Activated naive CD4-positive, alpha-beta T cell (primary cell): ENCODE data around the gene KRTAP19-8.

Experiments used
- DNase-seq, 4 experiments: peaks; one replicate each; lab custom pipeline; 2025; lab: John Stamatoyannopoulos, UW

The KRTAP19-8 gene

DNA sequence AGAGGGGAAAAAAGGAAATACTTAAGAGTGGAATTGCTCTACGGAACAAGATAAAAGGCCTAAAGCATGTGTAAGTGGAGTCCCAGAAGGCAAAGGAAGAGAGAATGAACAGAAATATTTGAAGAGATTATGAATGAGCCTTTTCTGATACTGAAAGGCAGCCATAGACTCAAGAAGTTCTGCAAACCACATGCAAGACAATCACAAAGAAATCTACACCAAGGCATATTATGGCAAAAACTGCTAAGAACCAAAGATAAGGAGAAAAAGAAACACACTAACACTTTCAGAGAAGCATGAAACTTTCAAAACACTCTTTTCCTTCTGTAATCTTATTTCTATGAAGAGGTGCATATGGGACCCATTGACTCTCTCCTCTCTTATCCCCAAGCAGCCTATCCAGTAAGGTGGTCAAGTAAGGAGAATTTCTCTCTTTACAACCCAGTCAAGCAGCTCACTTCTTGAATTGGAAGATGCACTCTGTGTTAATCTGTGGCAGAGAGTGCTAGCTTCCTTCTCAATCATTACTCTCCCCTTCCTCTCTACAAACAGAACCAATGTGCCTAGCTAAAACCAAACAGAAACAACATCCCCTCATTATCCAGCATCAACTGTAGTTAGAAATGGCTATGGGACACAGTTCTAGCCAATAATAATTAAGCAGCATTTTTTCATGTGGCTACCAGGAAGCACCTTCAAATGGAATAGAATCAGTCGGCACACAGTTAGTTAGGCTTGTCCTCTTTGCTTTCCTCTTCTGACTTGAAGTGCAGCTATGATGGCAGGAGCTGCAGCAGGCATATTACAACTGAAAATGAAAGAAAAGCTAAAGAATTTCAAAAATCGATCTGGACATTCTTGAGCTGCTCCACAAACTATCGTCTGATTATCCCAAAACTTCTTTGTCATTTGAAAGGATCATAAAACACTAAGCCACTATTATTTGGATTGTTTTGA, 25.9 kb downstream of the KRTAP19-8 start:
- no peak for DNase-seq

DNA sequence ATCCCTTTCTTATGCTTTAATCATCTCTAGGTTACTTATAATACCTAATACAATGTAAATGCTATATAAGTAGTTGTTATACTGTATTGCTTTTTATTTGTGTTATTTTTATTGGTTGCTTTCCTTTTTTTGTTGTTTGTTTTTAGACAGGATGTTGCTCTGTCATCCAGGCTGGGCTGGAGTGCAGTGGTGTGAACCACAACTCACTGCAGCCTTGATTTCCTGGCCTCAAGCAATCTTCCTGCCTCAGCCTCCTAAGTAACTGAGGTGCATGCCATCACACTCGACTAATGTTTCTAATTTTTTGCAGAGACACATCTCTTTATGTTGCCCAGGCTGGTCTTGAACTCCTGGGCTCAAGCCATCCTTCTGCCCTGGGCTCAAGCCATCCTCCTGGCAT, 26.9 kb downstream of the KRTAP19-8 start:
- DNase-seq: no peak

DNA sequence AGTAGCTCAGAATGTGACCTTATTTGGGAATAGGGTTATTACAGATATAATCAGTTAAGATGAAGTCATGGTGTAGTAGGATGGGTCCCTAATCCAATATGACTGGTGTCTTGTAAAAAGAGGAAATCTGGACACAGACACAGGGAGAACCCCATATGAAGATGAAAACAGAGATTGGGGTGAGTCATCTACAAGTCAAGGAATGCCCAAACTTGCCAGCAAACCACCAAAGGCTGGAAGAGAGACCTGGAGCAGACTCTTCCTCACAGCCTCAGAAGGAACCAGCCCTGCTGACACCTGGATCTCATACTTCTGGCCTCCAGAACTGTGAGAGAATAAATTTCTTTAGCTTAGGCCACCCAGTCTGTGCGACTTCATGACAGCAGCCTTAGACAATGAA, 29.9 kb downstream of the KRTAP19-8 start:
- no peak for DNase-seq

DNA sequence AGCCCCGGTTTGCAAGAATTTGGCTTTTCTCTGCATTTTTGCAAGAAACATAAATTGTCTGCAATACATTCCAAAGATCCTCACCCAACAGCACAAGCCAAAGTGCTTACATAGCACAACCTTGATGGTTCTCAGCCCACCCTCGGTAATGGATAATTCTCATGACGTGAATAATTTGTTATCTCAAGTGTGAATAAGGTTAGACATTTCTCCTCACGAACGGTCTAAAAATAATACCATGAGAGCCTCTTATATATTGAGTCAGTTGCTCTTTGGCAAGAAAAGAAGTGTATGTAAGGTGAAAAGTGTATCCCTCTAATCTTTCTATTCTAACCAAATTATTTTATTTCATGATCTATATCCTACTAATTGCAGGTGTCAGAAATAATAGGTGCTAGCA, 33.3 kb downstream of the KRTAP19-8 start:
- no peak for DNase-seq

DNA sequence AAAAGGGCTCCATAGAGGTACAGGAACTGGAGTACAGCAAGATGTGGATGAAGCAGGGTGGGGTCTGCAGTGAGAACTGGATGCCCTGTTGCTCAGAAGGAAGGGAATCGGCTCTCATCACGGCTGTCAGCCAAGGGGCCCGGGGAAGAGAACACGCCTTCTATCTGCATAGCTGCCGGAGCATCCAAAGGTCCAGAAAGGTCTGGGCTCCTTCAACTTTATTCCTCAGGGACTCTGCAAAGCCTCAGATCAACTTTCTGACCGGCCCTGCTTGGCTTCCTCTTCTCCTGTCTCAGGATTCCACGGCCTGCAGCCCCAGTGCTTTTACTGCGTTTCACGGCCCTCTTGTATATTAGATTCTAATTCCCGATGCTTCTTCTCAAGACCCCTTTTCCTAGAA, 34.8 kb downstream of the KRTAP19-8 start:
- DNase-seq: no peak

DNA sequence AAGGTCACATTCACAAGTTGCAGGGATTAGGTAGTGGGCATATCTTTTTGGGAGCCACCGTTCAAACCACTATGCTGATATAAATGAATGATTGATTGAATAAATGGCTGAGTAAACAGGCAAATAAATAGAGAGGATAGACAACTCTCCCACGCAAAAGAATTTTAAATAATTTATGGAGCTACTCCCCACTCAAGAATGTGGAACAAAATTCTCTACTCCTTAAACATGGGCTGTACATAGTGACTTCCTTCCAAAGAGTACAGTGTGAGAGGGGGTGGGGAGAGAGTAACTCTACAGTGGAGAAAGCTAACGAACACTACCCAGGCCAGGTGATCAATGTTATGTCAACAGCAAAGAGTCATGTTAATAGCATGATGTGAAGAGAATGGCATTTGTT, 40.7 kb downstream of the KRTAP19-8 start:
- DNase-seq: no peak

DNA sequence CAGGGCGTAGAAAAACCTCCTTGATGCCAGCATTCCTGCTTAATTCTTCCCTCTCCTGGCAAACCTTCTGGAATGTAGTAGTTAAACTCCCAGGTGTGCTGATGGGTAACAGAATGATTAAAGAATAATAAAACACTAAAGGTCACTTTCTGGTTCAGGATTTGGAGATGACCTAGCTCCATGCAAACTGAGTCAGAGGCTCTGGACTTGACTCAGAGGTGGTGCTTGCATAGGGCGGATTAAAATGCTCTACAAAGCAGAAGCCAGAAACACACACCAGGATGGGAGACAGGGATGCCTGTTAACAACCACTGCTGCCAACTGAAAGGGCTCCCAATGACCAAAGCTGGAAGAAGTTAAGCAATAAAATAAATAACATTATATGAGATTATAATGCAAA, 41.5 kb downstream of the KRTAP19-8 start:
- no peak for DNase-seq

DNA sequence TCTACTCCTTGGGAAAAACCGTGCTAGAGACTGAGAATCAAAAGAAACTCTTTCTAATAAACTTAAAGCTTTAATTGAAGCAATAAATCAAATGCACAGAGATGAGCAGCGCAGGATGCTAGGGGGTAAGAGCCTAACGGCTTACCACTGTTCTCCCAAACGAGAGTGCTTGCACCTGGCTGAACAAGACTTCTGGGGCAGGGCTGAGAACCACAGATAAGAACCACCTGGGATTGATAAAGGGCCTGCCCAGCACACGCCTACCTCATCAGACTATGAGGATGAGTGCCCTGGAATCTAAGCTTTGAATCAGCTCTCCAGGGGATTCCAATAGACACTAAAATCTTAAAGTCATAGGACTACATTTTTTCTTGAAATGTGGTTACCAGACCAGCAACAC, 43.3 kb downstream of the KRTAP19-8 start:
- no peak for DNase-seq

DNA sequence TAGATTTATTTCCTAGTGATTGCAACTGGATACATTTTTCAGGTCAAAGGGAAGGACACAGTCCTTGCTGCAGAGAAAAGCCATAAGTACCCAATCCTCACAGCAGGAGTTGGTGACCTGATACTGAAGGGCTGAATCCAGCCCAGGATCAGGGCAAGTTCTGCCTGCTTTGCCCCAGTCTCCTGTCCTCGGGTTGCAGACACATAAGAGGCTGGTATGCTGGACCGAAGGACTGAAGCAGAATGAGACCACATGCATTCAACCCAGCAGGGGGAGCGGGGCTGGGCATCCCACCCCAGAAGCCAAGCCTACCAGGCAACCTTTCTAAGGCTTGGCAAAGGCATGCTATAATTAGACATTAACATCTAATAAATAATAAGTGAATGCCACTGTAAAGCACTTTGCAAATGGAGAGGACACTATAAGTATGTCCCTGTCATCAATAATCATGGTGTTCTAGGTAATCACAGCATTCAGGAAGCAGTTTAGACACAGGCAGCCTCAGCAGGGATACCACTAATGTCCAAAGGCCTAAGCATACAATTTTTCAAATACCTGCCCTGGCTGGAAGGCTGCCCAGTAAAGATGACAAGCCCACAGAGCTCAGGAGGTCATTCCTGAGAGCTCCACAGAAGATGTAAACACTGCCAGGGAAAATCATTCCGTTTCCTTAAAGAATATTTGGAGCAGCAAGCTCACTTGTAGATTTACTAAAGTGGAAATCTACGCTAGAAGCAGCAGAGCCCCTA, 47.6 kb downstream of the KRTAP19-8 start:
- DNase-seq: no peak

DNA sequence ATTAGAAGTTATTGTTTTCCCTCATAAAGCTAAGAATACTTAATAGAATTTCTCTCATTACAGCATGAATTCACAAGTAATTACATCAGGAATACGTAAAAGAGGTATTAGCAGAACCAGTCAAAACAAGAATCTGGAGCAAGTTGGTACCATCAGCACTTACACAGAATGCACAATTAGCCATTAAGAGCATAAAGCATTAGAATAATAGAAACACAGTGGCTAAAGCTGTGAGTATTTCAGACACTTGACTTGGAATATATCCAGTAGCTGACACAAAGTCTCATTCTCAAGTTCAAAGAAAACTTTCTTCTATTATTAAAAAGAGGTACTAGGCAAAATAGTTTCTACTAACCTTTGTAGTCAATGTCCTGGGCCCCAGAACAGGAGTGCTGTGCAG, 49.6 kb downstream of the KRTAP19-8 start:
- DNase-seq: no peak
